T-helper 22 cell (primary cell): ENCODE data around the gene ZAP70.

Experiments used
- DNase-seq: peaks from one replicate; pipeline ENCODE4 v3.0.0-alpha.2; 2020; ENCODE audit warnings: low read depth

Gene ZAP70

DNA sequence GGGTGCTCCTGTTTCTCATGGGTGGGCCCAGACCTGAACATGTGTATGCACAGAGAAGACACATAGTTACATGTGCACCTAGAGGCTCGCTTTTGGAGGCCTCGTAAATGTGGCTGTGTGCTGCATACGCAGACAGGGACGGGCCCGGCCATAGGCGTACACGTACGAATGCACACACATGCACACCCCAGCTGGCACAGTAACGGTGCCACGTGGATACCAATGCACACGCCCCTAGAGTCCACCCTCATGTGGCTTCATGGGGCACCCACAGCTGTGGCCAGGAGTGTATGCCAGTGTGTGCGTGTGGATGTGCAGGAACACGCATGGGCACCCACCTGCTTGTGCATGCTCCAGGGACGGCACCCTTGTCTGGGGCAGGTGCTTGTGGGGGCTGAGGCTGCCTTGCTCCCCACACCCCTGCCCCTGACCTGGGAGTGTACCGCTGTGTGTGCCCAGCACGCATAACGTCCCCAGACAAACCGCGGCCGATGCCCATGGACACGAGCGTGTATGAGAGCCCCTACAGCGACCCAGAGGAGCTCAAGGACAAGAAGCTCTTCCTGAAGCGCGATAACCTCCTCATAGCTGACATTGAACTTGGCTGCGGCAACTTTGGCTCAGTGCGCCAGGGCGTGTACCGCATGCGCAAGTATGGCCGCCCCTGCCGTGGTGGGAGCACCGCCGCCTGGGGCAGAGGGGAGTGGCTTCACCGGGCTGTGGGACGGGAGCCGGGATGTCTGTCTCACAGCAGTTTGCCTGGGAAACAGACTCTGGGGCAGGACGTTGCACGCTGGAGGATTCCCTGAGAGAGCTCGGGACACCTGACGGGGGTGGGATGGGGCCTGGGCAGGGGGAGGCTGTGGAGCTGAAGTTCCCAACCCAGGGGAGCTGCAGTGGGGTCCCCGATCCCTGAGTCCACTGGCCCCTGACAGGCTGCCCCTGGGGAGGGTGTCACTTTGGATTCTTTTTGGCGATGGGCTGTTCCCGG, 21.0 kb downstream of the ZAP70 start:
- DNase-seq, result no peak

- no peak for DNase-seq
These were observed 21.8 kb downstream of the ZAP70 start for GRCh38 chr2:97735161-97735561.

- no peak for DNase-seq
These were observed 22.8 kb downstream of the ZAP70 start for GRCh38 chr2:97736185-97736584.

DNA sequence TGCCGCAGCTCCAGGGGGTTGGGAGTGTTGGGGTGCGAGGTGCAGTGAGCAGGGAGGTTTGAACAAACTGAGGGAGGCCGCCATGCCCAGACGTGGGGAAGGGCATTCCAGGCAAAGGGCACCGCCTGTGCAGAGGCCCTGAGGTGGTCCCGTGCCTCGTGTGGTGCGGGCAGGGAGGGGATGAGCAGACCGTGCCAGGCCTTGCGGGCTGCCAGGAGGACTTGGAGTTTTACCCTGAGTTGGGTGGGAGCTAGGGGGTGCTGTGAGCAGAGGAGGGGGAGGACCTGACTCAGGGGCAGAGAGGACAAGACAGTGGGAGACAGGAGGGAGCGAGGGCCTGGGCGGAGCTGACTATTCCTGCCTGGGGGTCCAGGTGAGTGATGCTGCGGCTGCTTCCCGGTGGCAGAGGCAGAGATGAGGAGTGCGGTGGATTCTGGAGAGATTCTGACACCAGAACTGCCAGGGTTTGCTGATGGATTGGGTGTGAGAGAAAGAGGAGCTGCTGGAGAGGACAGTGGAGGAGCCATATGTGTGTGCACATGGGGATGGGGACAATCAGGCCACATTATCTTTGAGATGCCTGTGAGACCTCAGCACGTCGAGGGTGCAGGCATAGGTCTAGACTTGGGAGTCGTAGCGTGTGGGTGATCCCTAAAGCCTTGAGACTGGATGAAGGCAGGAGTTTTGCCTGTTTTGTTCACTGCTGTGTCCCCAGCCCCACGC, 23.4 kb downstream of the ZAP70 start:
- no peak for DNase-seq

DNA sequence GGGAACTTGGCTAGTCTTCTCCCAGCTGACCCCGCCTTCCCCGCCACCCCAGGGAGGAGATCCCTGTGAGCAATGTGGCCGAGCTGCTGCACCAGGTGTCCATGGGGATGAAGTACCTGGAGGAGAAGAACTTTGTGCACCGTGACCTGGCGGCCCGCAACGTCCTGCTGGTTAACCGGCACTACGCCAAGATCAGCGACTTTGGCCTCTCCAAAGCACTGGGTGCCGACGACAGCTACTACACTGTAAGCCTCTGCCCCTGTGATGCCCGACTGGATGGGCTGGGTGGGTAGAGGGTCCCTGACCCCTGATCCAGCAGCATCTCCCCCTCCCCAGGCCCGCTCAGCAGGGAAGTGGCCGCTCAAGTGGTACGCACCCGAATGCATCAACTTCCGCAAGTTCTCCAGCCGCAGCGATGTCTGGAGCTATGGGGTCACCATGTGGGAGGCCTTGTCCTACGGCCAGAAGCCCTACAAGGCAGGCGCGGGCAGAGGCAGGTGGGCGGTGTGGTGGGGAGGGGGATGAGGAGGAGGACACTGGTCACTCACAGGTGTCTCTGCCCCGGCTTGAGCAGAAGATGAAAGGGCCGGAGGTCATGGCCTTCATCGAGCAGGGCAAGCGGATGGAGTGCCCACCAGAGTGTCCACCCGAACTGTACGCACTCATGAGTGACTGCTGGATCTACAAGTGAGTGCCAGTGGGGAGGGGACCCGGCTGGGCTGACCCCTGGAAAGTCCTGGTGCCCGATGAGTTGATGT, 24.2 kb downstream of the ZAP70 start:
- DNase-seq, result no peak

GRCh38 chr2:97738179-97739019, 25.0 kb downstream of the ZAP70 start:
- DNase-seq, result no peak

DNA sequence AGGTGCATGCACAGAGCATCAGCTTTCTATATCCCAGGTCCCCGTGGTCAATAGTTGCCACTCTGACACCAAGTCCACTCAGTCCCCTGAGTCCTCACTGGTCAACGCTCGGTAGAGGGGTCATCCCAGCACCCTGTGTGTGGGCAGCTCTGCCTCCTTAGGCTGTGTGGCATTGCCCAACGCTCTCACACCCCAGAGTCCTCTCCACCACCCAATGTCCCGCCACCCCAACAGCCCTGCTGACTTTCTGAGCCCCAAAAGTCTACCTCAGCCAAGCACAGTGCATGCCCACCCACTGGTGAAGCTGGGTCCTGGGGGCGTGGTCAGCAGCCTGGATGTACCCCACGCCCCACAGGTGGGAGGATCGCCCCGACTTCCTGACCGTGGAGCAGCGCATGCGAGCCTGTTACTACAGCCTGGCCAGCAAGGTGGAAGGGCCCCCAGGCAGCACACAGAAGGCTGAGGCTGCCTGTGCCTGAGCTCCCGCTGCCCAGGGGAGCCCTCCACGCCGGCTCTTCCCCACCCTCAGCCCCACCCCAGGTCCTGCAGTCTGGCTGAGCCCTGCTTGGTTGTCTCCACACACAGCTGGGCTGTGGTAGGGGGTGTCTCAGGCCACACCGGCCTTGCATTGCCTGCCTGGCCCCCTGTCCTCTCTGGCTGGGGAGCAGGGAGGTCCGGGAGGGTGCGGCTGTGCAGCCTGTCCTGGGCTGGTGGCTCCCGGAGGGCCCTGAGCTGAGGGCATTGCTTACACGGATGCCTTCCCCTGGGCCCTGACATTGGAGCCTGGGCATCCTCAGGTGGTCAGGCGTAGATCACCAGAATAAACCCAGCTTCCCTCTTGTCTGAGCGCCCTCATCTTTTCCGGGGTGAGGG, 25.9 kb downstream of the ZAP70 start:
- no peak for DNase-seq

- DNase-seq, result no peak
These were observed 26.5 kb downstream of the ZAP70 start for GRCh38 chr2:97739893-97740245.

DNA sequence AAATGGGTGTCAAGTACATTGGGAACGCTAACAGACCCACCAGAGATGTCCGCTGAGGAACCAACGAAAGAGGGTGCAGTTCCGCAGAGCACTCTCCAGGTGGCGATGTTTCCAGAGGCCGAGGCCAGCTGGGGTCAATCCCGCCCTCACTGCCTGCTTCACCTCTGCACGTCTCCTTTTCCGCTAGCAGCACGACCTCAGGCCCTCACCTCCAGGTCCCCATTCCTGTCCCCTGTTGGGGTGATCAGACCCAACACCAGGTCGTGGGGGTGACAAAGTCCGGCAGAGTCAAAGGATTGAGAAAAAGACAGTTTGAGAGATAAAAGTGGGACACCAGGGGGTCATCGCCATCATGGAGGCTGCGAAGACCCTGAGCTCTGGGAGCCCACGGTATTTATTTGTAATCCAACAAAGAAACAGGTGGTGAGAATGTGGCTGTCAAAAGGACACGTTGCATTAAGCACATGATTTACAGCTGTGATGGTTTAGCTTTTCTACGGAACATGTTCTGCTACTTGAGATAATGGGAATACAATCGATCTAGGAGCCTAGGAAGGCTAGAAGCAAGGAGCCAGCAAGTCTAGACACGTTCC, 27.3 kb downstream of the ZAP70 start:
- DNase-seq, result no peak

DNA sequence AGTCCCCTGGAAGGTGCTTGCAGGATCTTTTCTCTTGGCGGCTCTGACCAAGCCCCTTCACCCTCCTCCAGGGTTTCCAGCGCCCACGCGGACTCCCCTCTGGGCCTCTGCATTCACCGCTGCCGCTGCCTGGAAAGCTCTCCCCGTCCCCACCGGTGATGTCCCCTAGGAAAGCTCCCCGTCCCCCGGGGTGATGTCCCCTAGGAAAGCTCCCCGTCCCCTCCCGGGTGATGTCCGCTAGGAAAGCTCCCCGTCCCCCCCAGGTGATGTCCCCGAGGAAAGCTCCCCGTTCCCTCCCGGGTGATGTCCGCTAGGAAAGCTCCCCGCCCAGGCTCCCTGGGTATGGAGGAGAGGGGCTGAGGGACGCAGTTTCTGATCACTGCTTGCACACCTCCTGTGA, 27.9 kb downstream of the ZAP70 start:
- no peak for DNase-seq

- no peak for DNase-seq
These were observed 28.3 kb downstream of the ZAP70 start for GRCh38 chr2:97741686-97742085.

DNA sequence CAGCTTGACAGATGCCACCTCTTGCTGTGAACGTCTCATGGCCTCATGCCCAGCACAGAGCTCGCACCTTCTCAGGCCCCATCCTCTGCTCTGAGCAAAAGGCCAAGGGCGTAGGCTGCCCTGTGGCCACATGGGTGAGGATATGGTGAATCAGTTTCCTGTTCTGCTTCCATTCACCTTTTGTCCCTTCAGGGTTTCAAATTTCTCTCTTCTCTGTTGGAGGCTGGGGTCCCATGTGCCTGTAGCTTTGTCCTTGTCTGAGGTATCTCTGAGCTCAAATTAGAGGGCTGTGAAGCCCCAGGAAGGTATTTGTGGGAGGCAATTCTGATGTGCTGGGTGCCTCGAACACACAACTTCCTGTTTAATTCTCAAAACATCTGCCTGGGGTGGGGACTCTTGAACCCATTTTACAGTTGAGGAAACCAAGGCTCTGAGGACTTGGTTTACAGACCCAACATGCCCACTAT, 29.0 kb downstream of the ZAP70 start:
- no peak for DNase-seq

- DNase-seq, result no peak
These were observed 30.5 kb downstream of the ZAP70 start for GRCh38 chr2:97743913-97744312.

DNA sequence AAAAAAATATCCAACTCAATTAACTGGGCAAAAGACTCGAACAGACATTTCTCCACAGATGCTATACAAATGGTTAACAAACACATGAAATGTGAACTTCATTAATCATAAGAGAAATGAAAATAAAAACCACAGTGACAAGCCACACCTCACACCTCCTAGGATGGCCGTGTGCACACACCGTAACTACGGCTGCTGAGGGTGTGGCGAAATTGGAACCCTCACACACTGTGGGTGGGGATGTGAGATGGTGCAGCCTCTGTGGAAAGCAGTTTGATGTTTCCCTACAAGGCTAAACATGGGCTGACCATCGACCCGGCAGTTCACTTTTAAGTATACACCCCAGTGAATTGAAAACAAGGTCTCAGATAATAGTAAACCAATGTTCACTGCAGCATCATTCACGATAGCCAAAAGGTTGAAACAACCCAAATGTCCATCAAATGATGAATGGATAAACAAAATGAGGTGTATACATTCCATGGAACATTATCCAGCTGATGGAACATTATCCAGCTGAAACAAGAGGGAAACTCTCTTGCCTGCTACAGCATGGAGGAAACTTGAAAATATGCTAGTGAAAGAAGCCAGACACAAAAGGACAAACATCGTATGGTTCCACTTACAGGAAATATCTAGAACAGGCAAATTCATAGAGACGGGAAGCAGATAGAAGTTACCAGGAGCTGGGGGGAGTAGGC, 32.2 kb downstream of the ZAP70 start:
- no peak for DNase-seq

GRCh38 chr2:97747285-97747684, 33.9 kb downstream of the ZAP70 start:
- DNase-seq, result no peak

DNA sequence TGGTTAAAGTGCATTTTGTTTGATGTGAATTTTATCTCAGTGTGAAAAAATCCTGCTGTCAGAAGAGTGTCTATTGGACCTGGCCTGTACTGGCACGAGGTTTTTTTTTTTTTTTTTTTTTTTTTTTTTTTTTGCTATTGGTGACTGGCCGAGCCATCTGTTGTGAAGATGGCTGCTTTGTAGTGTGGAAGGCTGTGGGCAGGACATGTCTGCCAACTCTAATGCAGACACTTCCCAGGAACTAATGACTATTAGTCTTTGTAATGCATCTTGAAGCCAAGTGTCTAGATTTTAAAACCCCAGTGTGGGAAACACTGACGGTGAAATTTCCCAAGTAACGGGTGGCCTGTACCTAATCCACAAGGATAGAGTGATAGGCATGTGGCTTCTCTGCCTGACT, 34.3 kb downstream of the ZAP70 start:
- DNase-seq, result no peak

DNA sequence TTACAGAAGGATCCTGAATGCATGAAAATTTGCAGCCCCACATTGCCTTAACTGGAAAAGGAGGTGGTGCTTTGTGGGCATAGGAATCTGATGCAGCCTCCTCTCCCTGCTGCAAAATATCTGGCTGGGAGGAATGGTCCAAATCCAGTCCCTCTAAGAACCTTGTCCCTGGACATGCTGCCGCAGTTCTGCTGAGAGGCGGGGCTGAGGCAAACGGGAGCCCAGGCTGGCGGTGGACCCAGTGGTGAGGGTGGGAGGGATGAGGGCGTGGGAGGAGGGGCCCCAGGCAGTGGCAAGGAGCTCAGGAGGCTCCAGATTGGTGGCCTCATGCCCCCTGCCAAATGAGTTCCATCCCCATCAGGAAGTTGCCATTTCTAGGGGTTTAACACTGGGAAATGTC, 36.2 kb downstream of the ZAP70 start:
- no peak for DNase-seq

- DNase-seq, result no peak
These were observed 36.6 kb downstream of the ZAP70 start for GRCh38 chr2:97750017-97750416.

GRCh38 chr2:97751752-97752151, 38.4 kb downstream of the ZAP70 start:
- no peak for DNase-seq
